Measurements from ENCODE around the gene GSTO2.

Gene GSTO2

GRCh38 chr10:104337985-104338735 is 69.2 kb downstream of the GSTO2 start, which contains the start of gene ITPRIP:
ITPRIP (minus strand) TSS chr10:104338465; CDS start chr10:104316051, 22,414 bp downstream.
- Histone ChIP-seq H3K27me3 (replicated peaks) (no peaks in the 10 kb centered on the region), H3K27ac (peak within 1 kb of the TSS; percentile 98), H3K36me3 (replicated peaks) (peaks cover 29% of the 10 kb centered on the region), H3K4me3 (ENCODE audit: low read depth, low read length) (peak within 1 kb of the TSS; percentile 96)
- in situ Hi-C loops (cut with HindIII; ENCODE audit: low pct_ligation_motif_present, low sequenced_read_pairs), result no loop called here
- peak; percentile 33 for TF ChIP-seq CTCF (IDR thresholded peaks at IDR 0.05; ENCODE audit: low read depth, low read length, missing control alignments)
- peak; percentile 79 for DNase-seq

GRCh38 chr10:104339469-104340110 is 70.6 kb downstream of the GSTO2 start:
- peaks cover 16% of the 10 kb centered on the region for H3K36me3 ChIP-seq (replicated peaks)
- peak; percentile 66 for DNase-seq
- no peak for TF ChIP-seq CTCF (IDR thresholded peaks at IDR 0.05; ENCODE audit: low read depth, low read length, missing control alignments)
- in situ Hi-C loops (cut with HindIII; ENCODE audit: low pct_ligation_motif_present, low sequenced_read_pairs), result no loop called here
- H3K27ac ChIP-seq, result peak overlapping the region; percentile 98
- H3K4me3 ChIP-seq (ENCODE audit: low read depth, low read length), result peak overlapping the region; percentile 96
- no peaks in the 10 kb centered on the region for H3K27me3 ChIP-seq (replicated peaks)

GRCh38 chr10:104340111-104340526 is 71.1 kb downstream of the GSTO2 start:
- H3K36me3 ChIP-seq (replicated peaks), result peaks cover 12% of the 10 kb centered on the region
- no peak for TF ChIP-seq CTCF (IDR thresholded peaks at IDR 0.05; ENCODE audit: low read depth, low read length, missing control alignments)
- no peak overlapping the region for H3K4me3 ChIP-seq (ENCODE audit: low read depth, low read length)
- H3K27me3 ChIP-seq (replicated peaks), result no peaks in the 10 kb centered on the region
- no peak for DNase-seq
- peak overlapping the region; percentile 98 for H3K27ac ChIP-seq
- in situ Hi-C loops (cut with HindIII; ENCODE audit: low pct_ligation_motif_present, low sequenced_read_pairs), result no loop called here

- DNase-seq, result no peak
- H3K4me3 ChIP-seq (ENCODE audit: low read depth, low read length), result no peak overlapping the region
- no peak overlapping the region for H3K27ac ChIP-seq
- peaks cover 7% of the 10 kb centered on the region for H3K36me3 ChIP-seq (replicated peaks)
- TF ChIP-seq CTCF (IDR thresholded peaks at IDR 0.05; ENCODE audit: low read depth, low read length, missing control alignments), result no peak
- H3K27me3 ChIP-seq (replicated peaks), result no peaks in the 10 kb centered on the region
- in situ Hi-C loops (cut with HindIII; ENCODE audit: low pct_ligation_motif_present, low sequenced_read_pairs), result no loop called here
Measured at GRCh38 chr10:104340641-104341040, 71.7 kb downstream of the GSTO2 start.

GRCh38 chr10:104342941-104343411 is 74.0 kb downstream of the GSTO2 start:
- in situ Hi-C loops (cut with HindIII; ENCODE audit: low pct_ligation_motif_present, low sequenced_read_pairs), result no loop called here
- no peak overlapping the region for H3K4me3 ChIP-seq (ENCODE audit: low read depth, low read length)
- no peak for TF ChIP-seq CTCF (IDR thresholded peaks at IDR 0.05; ENCODE audit: low read depth, low read length, missing control alignments)
- no peak overlapping the region for H3K27ac ChIP-seq
- no peak for DNase-seq
- no peaks in the 10 kb centered on the region for H3K27me3 ChIP-seq (replicated peaks)
- peaks cover 2% of the 10 kb centered on the region for H3K36me3 ChIP-seq (replicated peaks)
